ENCODE measurements around the gene SLC35F4. TPM values are rescaled to one million over a fixed set of nuclear protein-coding genes. Genes with fewer than 3 reads are reported as not detected.

SLC35F4 gene
- not detected for total RNA-seq

GRCh38 chr14:57865403-57866198 lies at the start of gene SLC35F4:
TSS of gene SLC35F4 (minus strand) at chr14:57866092.
- H3K36me3 Mint-ChIP-seq (ENCODE audit: low read depth), result no peaks in the 10 kb centered on the region
- H3K4me1 Mint-ChIP-seq, result no peaks in the 10 kb centered on the region
- peaks cover 18% of the 10 kb centered on the region for H3K27me3 Mint-ChIP-seq
- no peak within 1 kb of the TSS for H3K27ac Mint-ChIP-seq
- H3K9me3 Mint-ChIP-seq, result no peaks in the 10 kb centered on the region
- H3K4me3 Mint-ChIP-seq, result no peak within 1 kb of the TSS
- no peak for ATAC-seq (replicated peaks)

- Mint-ChIP-seq H3K27me3 (peaks cover 5% of the 10 kb centered on the region), H3K9me3 (peaks cover 8% of the 10 kb centered on the region), H3K27ac (no peak overlapping the region), H3K4me3 (no peak overlapping the region), H3K36me3 (ENCODE audit: low read depth) (no peaks in the 10 kb centered on the region), H3K4me1 (no peaks in the 10 kb centered on the region)
- no peak for ATAC-seq (replicated peaks)
Measured at GRCh38 chr14:57909626-57910025, 43.7 kb upstream of the SLC35F4 start.

- Mint-ChIP-seq H3K4me1 (no peaks in the 10 kb centered on the region), H3K36me3 (ENCODE audit: low read depth) (no peaks in the 10 kb centered on the region), H3K4me3 (no peak overlapping the region), H3K9me3 (peaks cover 4% of the 10 kb centered on the region), H3K27ac (no peak overlapping the region), H3K27me3 (no peaks in the 10 kb centered on the region)
- ATAC-seq (replicated peaks), result no peak
Measured at GRCh38 chr14:57903954-57904353, 38.1 kb upstream of the SLC35F4 start.

- no peaks in the 10 kb centered on the region for H3K9me3 Mint-ChIP-seq
- H3K36me3 Mint-ChIP-seq (ENCODE audit: low read depth), result no peaks in the 10 kb centered on the region
- H3K4me1 Mint-ChIP-seq, result no peaks in the 10 kb centered on the region
- H3K4me3 Mint-ChIP-seq, result no peak overlapping the region
- ATAC-seq (replicated peaks), result no peak
- no peak overlapping the region for H3K27ac Mint-ChIP-seq
- peaks cover 8% of the 10 kb centered on the region for H3K27me3 Mint-ChIP-seq
Measured at GRCh38 chr14:57898837-57899572, 33.1 kb upstream of the SLC35F4 start.

GRCh38 chr14:57897144-57897748 lies 31.4 kb upstream of the SLC35F4 start:
- Mint-ChIP-seq H3K27ac (no peak overlapping the region), H3K27me3 (peaks cover 8% of the 10 kb centered on the region), H3K4me3 (no peak overlapping the region), H3K9me3 (no peaks in the 10 kb centered on the region), H3K4me1 (no peaks in the 10 kb centered on the region), H3K36me3 (ENCODE audit: low read depth) (no peaks in the 10 kb centered on the region)
- ATAC-seq (replicated peaks), result no peak

- H3K27me3 Mint-ChIP-seq, result no peaks in the 10 kb centered on the region
- H3K4me1 Mint-ChIP-seq, result no peaks in the 10 kb centered on the region
- no peak for ATAC-seq (replicated peaks)
- H3K27ac Mint-ChIP-seq, result no peak overlapping the region
- H3K9me3 Mint-ChIP-seq, result no peaks in the 10 kb centered on the region
- no peaks in the 10 kb centered on the region for H3K36me3 Mint-ChIP-seq (ENCODE audit: low read depth)
- no peak overlapping the region for H3K4me3 Mint-ChIP-seq
Measured at GRCh38 chr14:57889245-57889644, 23.4 kb upstream of the SLC35F4 start.

GRCh38 chr14:57884175-57884574 lies 18.3 kb upstream of the SLC35F4 start:
- no peaks in the 10 kb centered on the region for H3K27me3 Mint-ChIP-seq
- H3K36me3 Mint-ChIP-seq (ENCODE audit: low read depth), result no peaks in the 10 kb centered on the region
- H3K4me3 Mint-ChIP-seq, result no peak overlapping the region
- no peaks in the 10 kb centered on the region for H3K4me1 Mint-ChIP-seq
- no peak for ATAC-seq (replicated peaks)
- no peak overlapping the region for H3K27ac Mint-ChIP-seq
- H3K9me3 Mint-ChIP-seq, result peaks cover 3% of the 10 kb centered on the region

GRCh38 chr14:57883061-57883460 lies 17.2 kb upstream of the SLC35F4 start:
- ATAC-seq (replicated peaks), result no peak
- Mint-ChIP-seq H3K36me3 (ENCODE audit: low read depth) (no peaks in the 10 kb centered on the region), H3K27ac (no peak overlapping the region), H3K4me1 (no peaks in the 10 kb centered on the region), H3K27me3 (no peaks in the 10 kb centered on the region), H3K4me3 (no peak overlapping the region), H3K9me3 (peaks cover 9% of the 10 kb centered on the region)

- no peaks in the 10 kb centered on the region for H3K4me1 Mint-ChIP-seq
- no peak overlapping the region for H3K27ac Mint-ChIP-seq
- H3K9me3 Mint-ChIP-seq, result peaks cover 9% of the 10 kb centered on the region
- H3K4me3 Mint-ChIP-seq, result no peak overlapping the region
- no peaks in the 10 kb centered on the region for H3K36me3 Mint-ChIP-seq (ENCODE audit: low read depth)
- ATAC-seq (replicated peaks), result no peak
- no peaks in the 10 kb centered on the region for H3K27me3 Mint-ChIP-seq
Measured at GRCh38 chr14:57879516-57879915, 13.6 kb upstream of the SLC35F4 start.

- peaks cover 8% of the 10 kb centered on the region for H3K27me3 Mint-ChIP-seq
- no peak for ATAC-seq (replicated peaks)
- H3K27ac Mint-ChIP-seq, result no peak overlapping the region
- H3K4me3 Mint-ChIP-seq, result no peak overlapping the region
- H3K9me3 Mint-ChIP-seq, result peaks cover 9% of the 10 kb centered on the region
- no peaks in the 10 kb centered on the region for H3K4me1 Mint-ChIP-seq
- no peaks in the 10 kb centered on the region for H3K36me3 Mint-ChIP-seq (ENCODE audit: low read depth)
Measured at GRCh38 chr14:57875985-57876384, 10.1 kb upstream of the SLC35F4 start.

GRCh38 chr14:57875296-57875695 lies 9.4 kb upstream of the SLC35F4 start:
- Mint-ChIP-seq H3K4me1 (no peaks in the 10 kb centered on the region), H3K9me3 (peaks cover 9% of the 10 kb centered on the region), H3K27ac (no peak overlapping the region), H3K4me3 (no peak overlapping the region), H3K36me3 (ENCODE audit: low read depth) (no peaks in the 10 kb centered on the region), H3K27me3 (peaks cover 8% of the 10 kb centered on the region)
- ATAC-seq (replicated peaks), result no peak

- peak; percentile 48 for ATAC-seq (replicated peaks)
- H3K27ac Mint-ChIP-seq, result no peak overlapping the region
- no peaks in the 10 kb centered on the region for H3K36me3 Mint-ChIP-seq (ENCODE audit: low read depth)
- H3K9me3 Mint-ChIP-seq, result no peaks in the 10 kb centered on the region
- H3K4me1 Mint-ChIP-seq, result no peaks in the 10 kb centered on the region
- H3K4me3 Mint-ChIP-seq, result no peak overlapping the region
- H3K27me3 Mint-ChIP-seq, result peaks cover 17% of the 10 kb centered on the region
Measured at GRCh38 chr14:57871459-57872080, 5.7 kb upstream of the SLC35F4 start.

GRCh38 chr14:57870686-57871457 lies 5.0 kb upstream of the SLC35F4 start:
- Mint-ChIP-seq H3K4me3 (no peak overlapping the region), H3K36me3 (ENCODE audit: low read depth) (no peaks in the 10 kb centered on the region), H3K4me1 (no peaks in the 10 kb centered on the region), H3K27ac (no peak overlapping the region), H3K9me3 (no peaks in the 10 kb centered on the region), H3K27me3 (peaks cover 17% of the 10 kb centered on the region)
- ATAC-seq (replicated peaks), result no peak

- no peak overlapping the region for H3K27ac Mint-ChIP-seq
- H3K9me3 Mint-ChIP-seq, result no peaks in the 10 kb centered on the region
- ATAC-seq (replicated peaks), result no peak
- H3K27me3 Mint-ChIP-seq, result peaks cover 17% of the 10 kb centered on the region
- no peak overlapping the region for H3K4me3 Mint-ChIP-seq
- H3K4me1 Mint-ChIP-seq, result no peaks in the 10 kb centered on the region
- no peaks in the 10 kb centered on the region for H3K36me3 Mint-ChIP-seq (ENCODE audit: low read depth)
Measured at GRCh38 chr14:57869617-57870016, 3.7 kb upstream of the SLC35F4 start.
